Esophagus muscularis mucosa (tissue), 4 donors: ENCODE results near the gene CEMP1. TPM values are rescaled to one million over a fixed set of nuclear protein-coding genes. Genes with fewer than 3 reads are reported as not detected.

Experiments
- DNase-seq: peaks from one replicate; pipeline ENCODE4 v3.0.0-alpha.2; 2017; ENCODE audit errors: extremely low spot score
- H3K27ac ChIP-seq, 4 donors: fragments of 200-600 bp; sonication (generic); replicated peaks in 1 of 4; 1 replicate in 3 of 4; 2 replicates in 1 of 4; pipeline ENCODE4 v1.5.1; 2016 to 2019; ENCODE audit warnings: mild to moderate bottlenecking in 1 of 4
- H3K27me3 ChIP-seq, 4 donors: fragments of 200-600 bp; sonication (generic); one replicate each; pipeline versions ENCODE4 v1.5.1 to v1.6.0; 2016 to 2019
- H3K36me3 ChIP-seq, 4 donors: fragments of 200-600 bp; sonication (generic); one replicate each; pipeline ENCODE4 v1.5.1; 2016 to 2019
- H3K4me1 ChIP-seq, 4 donors: fragments of 200-600 bp; sonication (generic); one replicate each; pipeline ENCODE4 v1.5.1; 2016 to 2019
- H3K4me3 ChIP-seq, 4 donors: fragments of 200-600 bp; sonication (generic); 1 replicate in 2 of 4; 2 replicates in 2 of 4; pipeline ENCODE4 v1.5.1; 2016 to 2019; ENCODE audit warnings: mild to moderate bottlenecking in 4 of 4, moderate library complexity in 1 of 4
- H3K9me3 ChIP-seq, 4 donors: fragments of 200-600 bp; sonication (generic); 1 replicate in 3 of 4; 2 replicates in 1 of 4; pipeline ENCODE4 v1.5.1; 2016 to 2019
- EP300 ChIP-seq: sonication (generic); formaldehyde crosslinking; IDR thresholded peaks from one replicate; pipeline ENCODE4 v1.6.1; 2017; ENCODE audit warnings: antibody characterized with exemption
- POLR2A ChIP-seq: fragments of 450-650 bp; IDR thresholded peaks from one replicate; pipeline ENCODE4 v1.6.1; 2017; ENCODE audit warnings: antibody characterized with exemption, moderate library complexity, mild to moderate bottlenecking, low read depth
- POLR2AphosphoS5 ChIP-seq, 2 donors: sonication (generic); formaldehyde crosslinking; IDR thresholded peaks; one replicate each; pipeline ENCODE4 v1.6.1; 2017; ENCODE audit warnings: antibody characterized with exemption in 2 of 2
- WGBS: methylation state at CpG from one replicate; pipeline ENCODE4 v1.1.5; 2018; 5-methylcytosine and 5-hydroxymethylcytosine counted together
- intact Hi-C: fragments of 100-400 bp; cut with DNase I; formaldehyde crosslinking; loops from one replicate; pipeline ENCODE4 v1.15.1; 2023
- small RNA-seq, 3 donors: library from RNA; depleted of rRNA; stranded (forward); fragments of <200 nt; gene quantifications; one replicate each; pipeline ENCODE3, GENCODE V24; 2016
- total RNA-seq, 4 donors: library from RNA; depleted of rRNA; stranded (reverse); fragments of >200 nt; gene quantifications; one replicate each; pipeline versions ENCODE4 v1.1.0 to v1.2.1, GENCODE V29; 2016
- TF ChIP-seq, protein P1 (sequence below), 3 experiments: fragments of 200-600 bp in 2 of 3; fragments of 450-650 bp in 1 of 3; sonication (generic) in 2 of 3; IDR thresholded peaks; one replicate each; pipeline ENCODE4 v1.5.1; 2017 to 2019; ENCODE audit warnings: antibody characterized with exemption in 3 of 3, mild to moderate bottlenecking in 2 of 3, moderate library complexity in 1 of 3

The CEMP1 gene
- total RNA-seq, 4 donors from 2014 or later: not detected

DNA sequence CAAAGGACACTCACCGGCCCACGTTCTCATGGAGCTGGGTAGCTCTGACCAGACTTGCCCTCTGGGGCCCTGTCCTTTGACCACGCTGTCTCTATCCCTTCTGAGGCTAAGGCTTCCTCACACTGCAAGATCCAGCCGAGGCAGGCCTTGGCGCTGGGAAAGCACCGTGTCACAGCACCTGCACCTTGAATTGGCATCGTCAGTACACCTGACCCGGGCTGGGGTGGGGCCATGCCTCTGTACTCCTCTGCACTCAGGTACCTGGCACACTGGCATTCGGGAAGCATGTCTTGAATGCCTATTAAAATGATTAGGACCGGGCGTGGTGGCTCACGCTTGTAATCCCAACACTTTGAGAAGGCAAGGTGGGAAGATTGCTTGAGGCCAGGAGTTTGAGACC is 50.3 kb downstream of the CEMP1 start:
- Histone ChIP-seq H3K27ac (no peak overlapping the region), H3K27me3 (no peaks in the 10 kb centered on the region), H3K4me3 (no peak overlapping the region), H3K36me3 (peaks cover 0 to 4% (median 2%) of the 10 kb centered on the region in 4 donors), H3K9me3 (no peaks in the 10 kb centered on the region), H3K4me1 (peaks cover 17 to 45% (median 33%) of the 10 kb centered on the region in 4 donors)
- WGBS: 91% methylated on average over 8 of the region's 12 CpGs
- no peak for TF ChIP-seq POLR2AphosphoS5 (IDR thresholded peaks at IDR 0.05)
- TF ChIP-seq EP300: no peak
- TF ChIP-seq, protein P1, sequence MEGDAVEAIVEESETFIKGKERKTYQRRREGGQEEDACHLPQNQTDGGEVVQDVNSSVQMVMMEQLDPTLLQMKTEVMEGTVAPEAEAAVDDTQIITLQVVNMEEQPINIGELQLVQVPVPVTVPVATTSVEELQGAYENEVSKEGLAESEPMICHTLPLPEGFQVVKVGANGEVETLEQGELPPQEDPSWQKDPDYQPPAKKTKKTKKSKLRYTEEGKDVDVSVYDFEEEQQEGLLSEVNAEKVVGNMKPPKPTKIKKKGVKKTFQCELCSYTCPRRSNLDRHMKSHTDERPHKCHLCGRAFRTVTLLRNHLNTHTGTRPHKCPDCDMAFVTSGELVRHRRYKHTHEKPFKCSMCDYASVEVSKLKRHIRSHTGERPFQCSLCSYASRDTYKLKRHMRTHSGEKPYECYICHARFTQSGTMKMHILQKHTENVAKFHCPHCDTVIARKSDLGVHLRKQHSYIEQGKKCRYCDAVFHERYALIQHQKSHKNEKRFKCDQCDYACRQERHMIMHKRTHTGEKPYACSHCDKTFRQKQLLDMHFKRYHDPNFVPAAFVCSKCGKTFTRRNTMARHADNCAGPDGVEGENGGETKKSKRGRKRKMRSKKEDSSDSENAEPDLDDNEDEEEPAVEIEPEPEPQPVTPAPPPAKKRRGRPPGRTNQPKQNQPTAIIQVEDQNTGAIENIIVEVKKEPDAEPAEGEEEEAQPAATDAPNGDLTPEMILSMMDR (IDR thresholded peaks at IDR 0.05): no peak
- TF ChIP-seq POLR2A: no peak
- intact Hi-C loops: no loop called here
- no peak for DNase-seq

Small RNA genes lying within 50 kb of the gene (small RNA-seq; reads per million reads assigned to genes)
- gene AC093525.1: 0 reads per million in 3 donors
- gene MIR3178: 0 to 0.19 (median 0) reads per million in 3 donors

Other genes with a start within 250 kb of the CEMP1 start
- 10 to 100 TPM; 10.4 to 30.7 (median 18.1) TPM for gene ABCA3, start 190.7 kb downstream of the CEMP1 start, total RNA-seq
- 1 to 10 TPM in 3 of 4 donors, under 1 TPM in 1; 0.83 to 2.5 (median 1.5) TPM for gene CCNF, start 102.0 kb downstream of the CEMP1 start, total RNA-seq
- gene TEDC2, start 71.3 kb downstream of the CEMP1 start, total RNA-seq: 1 to 10 TPM in 1 of 4 donors, not detected in 3; 1.5 TPM
- gene NTN3, start 60.1 kb downstream of the CEMP1 start, total RNA-seq: under 1 TPM in 3 of 4 donors, not detected in 1; 0.19 to 0.42 (median 0.29) TPM
- 10 to 100 TPM in 2 of 4 donors, 1 to 10 TPM in 2; 7.0 to 14.1 (median 11.5) TPM for gene TBC1D24, start 56.3 kb downstream of the CEMP1 start, total RNA-seq
- gene ATP6V0C, start 17.5 kb downstream of the CEMP1 start, total RNA-seq: 10 to 100 TPM; 42.8 to 85.0 (median 69.0) TPM
- gene AMDHD2, start 11.0 kb downstream of the CEMP1 start, total RNA-seq: 10 to 100 TPM; 20.0 to 33.2 (median 26.4) TPM
- 10 to 100 TPM; 28.3 to 45.7 (median 35.0) TPM for gene PDPK1, start 6.6 kb upstream of the CEMP1 start, total RNA-seq
- gene KCTD5, start 151.1 kb upstream of the CEMP1 start, total RNA-seq: 10 to 100 TPM in 3 of 4 donors, 1 to 10 TPM in 1; 9.1 to 22.1 (median 15.7) TPM
- 1 to 10 TPM in 3 of 4 donors, under 1 TPM in 1; 0.75 to 4.2 (median 2.2) TPM for gene PRSS27, start 188.8 kb upstream of the CEMP1 start, total RNA-seq
- 100 to 1,000 TPM; 126 to 325 (median 234) TPM for gene SRRM2, start 221.2 kb upstream of the CEMP1 start, total RNA-seq
- gene ELOB, start 245.9 kb upstream of the CEMP1 start, total RNA-seq: 100 to 1,000 TPM; 199 to 229 (median 213) TPM